ENCODE results near the gene TET2. TPM values are rescaled to one million over a fixed set of nuclear protein-coding genes. Genes with fewer than 3 reads are reported as not detected.

The TET2 gene
- total RNA-seq, 1 donor from 2014 or later: 34.8 TPM

DNA sequence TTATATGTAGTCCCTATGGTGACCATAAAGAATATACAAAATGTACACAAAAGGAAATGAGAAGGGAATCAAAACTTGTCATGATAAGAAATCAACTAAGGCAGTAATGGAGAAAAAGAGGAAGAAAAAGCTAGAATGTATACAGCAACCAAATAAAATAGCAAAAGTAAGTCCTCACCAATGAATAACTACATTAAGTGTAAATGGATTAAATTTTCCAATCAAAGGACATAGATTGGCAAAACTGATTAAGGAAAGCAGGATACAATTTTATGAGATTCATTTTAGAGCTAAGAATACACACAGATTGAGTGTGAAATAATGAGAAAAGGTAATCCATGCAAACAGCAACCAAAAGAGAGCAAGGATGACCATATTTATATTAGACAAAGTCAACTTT, 157.4 kb downstream of the TET2 start:
- no peak overlapping the region for H3K4me3 Mint-ChIP-seq
- H3K27ac Mint-ChIP-seq: no peak overlapping the region
- H3K27me3 Mint-ChIP-seq: no peaks in the 10 kb centered on the region
- H3K4me1 Mint-ChIP-seq (ENCODE audit: unreplicated experiment): no peaks in the 10 kb centered on the region
- TF ChIP-seq, protein P1, sequence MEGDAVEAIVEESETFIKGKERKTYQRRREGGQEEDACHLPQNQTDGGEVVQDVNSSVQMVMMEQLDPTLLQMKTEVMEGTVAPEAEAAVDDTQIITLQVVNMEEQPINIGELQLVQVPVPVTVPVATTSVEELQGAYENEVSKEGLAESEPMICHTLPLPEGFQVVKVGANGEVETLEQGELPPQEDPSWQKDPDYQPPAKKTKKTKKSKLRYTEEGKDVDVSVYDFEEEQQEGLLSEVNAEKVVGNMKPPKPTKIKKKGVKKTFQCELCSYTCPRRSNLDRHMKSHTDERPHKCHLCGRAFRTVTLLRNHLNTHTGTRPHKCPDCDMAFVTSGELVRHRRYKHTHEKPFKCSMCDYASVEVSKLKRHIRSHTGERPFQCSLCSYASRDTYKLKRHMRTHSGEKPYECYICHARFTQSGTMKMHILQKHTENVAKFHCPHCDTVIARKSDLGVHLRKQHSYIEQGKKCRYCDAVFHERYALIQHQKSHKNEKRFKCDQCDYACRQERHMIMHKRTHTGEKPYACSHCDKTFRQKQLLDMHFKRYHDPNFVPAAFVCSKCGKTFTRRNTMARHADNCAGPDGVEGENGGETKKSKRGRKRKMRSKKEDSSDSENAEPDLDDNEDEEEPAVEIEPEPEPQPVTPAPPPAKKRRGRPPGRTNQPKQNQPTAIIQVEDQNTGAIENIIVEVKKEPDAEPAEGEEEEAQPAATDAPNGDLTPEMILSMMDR (conservative IDR thresholded peaks at IDR 0.05): no peak
- no peak for DNase-seq (ENCODE audit: extremely low spot score, unreplicated experiment)
- H3K9me3 Mint-ChIP-seq: no peaks in the 10 kb centered on the region
- H3K36me3 Mint-ChIP-seq: no peaks in the 10 kb centered on the region

DNA sequence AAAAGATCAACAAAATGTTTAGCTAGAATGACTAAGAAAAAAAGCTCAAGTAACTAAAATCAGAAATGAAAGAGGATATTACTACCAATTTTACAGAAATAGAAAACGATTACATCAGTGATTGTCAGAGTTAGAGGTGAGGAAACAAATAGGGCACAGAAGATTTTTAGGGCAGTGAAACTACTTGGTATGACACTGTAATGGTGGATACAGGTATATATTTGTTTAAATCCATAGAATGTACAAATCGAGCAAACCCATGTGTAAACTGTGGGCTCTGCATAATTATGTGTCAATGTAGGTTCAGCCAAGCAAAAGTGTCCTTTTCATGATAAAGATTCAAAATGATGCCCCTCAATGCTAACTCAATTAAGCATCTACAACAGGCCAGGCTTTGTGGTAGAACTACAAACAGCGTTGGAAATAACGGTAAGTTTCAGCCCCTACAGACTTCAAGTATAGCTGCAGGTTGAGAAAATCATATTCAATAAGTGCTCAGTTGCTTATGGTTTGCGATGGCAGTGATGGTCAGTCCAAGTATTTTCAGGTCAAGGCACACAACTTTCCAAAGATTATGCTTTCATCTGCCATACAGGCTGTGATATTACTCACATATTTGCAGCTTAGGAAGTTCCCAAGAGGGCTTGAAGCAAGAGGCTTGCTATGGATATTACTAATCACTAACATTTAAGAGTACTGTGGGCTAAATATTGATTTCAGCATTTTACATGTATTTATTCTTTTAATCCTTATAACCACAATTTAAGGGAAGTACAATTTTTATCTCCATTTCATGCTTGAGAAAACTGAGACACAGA, 158.6 kb downstream of the TET2 start:
- H3K4me3 Mint-ChIP-seq: no peak overlapping the region
- no peaks in the 10 kb centered on the region for H3K36me3 Mint-ChIP-seq
- no peaks in the 10 kb centered on the region for H3K4me1 Mint-ChIP-seq (ENCODE audit: unreplicated experiment)
- no peak for DNase-seq (ENCODE audit: extremely low spot score, unreplicated experiment)
- H3K9me3 Mint-ChIP-seq: no peaks in the 10 kb centered on the region
- H3K27ac Mint-ChIP-seq: no peak overlapping the region
- TF ChIP-seq, protein P1 (conservative IDR thresholded peaks at IDR 0.05): no peak
- no peaks in the 10 kb centered on the region for H3K27me3 Mint-ChIP-seq

DNA sequence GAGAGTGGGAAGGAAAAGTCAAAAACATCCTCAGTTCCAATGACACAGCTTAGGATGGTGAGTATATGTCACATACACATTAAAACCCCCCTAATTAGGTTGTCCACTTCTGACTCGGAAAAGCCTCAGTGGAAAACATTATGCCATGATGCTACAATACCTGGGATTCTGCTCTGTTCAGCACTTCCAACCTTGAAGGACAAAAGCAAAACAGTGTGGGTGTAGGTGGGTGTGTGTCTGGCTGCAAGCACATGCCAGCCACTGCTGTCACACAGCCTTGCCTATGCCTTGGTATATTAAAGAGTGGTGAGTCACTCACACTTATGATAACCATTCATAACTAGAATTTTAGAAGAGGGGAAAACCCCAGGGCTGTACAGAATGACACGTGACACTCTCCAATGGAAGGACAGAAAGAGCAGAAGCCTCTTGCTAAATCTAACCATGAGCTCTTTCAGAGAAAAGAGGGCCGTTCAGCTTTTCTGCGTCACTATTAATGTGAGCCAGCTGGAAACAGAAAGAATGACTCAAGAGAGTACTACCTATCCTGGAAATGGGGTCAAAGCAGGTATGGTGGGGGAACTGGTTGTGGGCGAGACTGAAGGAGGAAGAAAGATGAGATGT, 159.6 kb downstream of the TET2 start:
- Mint-ChIP-seq H3K27me3 (no peaks in the 10 kb centered on the region), H3K27ac (no peak overlapping the region), H3K4me3 (no peak overlapping the region), H3K9me3 (no peaks in the 10 kb centered on the region), H3K36me3 (no peaks in the 10 kb centered on the region), H3K4me1 (ENCODE audit: unreplicated experiment) (no peaks in the 10 kb centered on the region)
- DNase-seq (ENCODE audit: extremely low spot score, unreplicated experiment): no peak
- TF ChIP-seq, protein P1 (conservative IDR thresholded peaks at IDR 0.05): no peak

DNA sequence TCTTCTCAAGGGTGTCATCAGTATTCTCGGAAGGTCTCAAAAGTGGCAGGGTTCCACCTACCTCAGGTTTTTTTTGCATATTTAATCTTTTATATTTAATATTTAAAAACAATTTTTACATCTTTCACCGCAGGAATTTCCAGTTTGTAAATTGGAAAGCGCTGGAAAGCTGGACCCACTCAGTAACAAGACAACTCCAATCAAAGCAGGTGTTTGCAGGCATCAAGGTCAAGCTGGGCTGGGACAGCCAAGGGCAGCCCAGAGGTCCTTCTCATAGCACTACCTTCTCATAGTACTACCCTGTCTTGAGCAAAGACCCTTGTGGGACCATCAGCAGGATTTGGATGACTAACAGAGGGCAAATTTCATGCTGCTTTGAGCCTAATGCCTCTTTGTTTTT, 160.1 kb downstream of the TET2 start:
- TF ChIP-seq, protein P1 (conservative IDR thresholded peaks at IDR 0.05): no peak
- no peaks in the 10 kb centered on the region for H3K27me3 Mint-ChIP-seq
- no peak for DNase-seq (ENCODE audit: extremely low spot score, unreplicated experiment)
- H3K36me3 Mint-ChIP-seq: no peaks in the 10 kb centered on the region
- peaks cover 4% of the 10 kb centered on the region for H3K9me3 Mint-ChIP-seq
- no peaks in the 10 kb centered on the region for H3K4me1 Mint-ChIP-seq (ENCODE audit: unreplicated experiment)
- no peak overlapping the region for H3K4me3 Mint-ChIP-seq
- no peak overlapping the region for H3K27ac Mint-ChIP-seq

DNA sequence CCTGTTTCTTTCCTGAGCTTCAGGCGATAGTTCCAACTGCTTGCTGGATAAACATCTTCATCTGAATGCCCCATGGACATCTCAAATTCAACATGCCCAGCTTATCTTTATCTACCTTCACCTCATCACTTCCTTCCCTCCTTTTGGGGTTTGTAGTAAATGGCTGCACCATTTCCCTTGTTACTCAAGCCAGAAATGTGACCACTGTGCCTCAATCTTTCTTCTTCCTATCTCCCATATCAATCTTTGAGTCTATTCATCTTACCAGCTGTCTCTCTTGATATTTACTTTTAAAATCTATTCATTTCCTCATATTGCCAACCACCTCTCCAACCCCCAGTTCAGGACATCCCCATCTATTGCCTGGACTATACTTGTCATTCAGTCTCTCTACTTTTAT, 171.8 kb downstream of the TET2 start:
- no peak overlapping the region for H3K27ac Mint-ChIP-seq
- H3K4me3 Mint-ChIP-seq: no peak overlapping the region
- H3K4me1 Mint-ChIP-seq (ENCODE audit: unreplicated experiment): no peaks in the 10 kb centered on the region
- TF ChIP-seq, protein P1 (conservative IDR thresholded peaks at IDR 0.05): no peak
- H3K36me3 Mint-ChIP-seq: no peaks in the 10 kb centered on the region
- H3K9me3 Mint-ChIP-seq: no peaks in the 10 kb centered on the region
- H3K27me3 Mint-ChIP-seq: no peaks in the 10 kb centered on the region
- DNase-seq (ENCODE audit: extremely low spot score, unreplicated experiment): no peak
